ENCODE measurements around the gene SERPINB1.

- no peak for TF ChIP-seq EZH2 (IDR thresholded peaks at IDR 0.05)
- TF ChIP-seq POLR2AphosphoS5 (IDR thresholded peaks at IDR 0.05; ENCODE audit: borderline replicate concordance, low read depth, low read length) = no peak
- no peak for TF ChIP-seq FOXP2 (optimal IDR thresholded peaks at IDR 0.05; ENCODE audit: control extremely low read depth, extremely low read length, insufficient read depth)
Measured at GRCh38 chr6:2877057-2877882, 35.6 kb upstream of the SERPINB1 start.
